GM18868 (cell line): ENCODE measurements around the gene CDC14A.
"Not testable (repeated sequence)": the region's sequence is repeated elsewhere in the genome, so short reads cannot be mapped to it uniquely, and the experiment has no call there.

Source experiments
- ATAC-seq: cut with Tn5 transposase; IDR thresholded peaks from one replicate; pipeline ENCODE4 v1.9.1; 2021; ENCODE audit warnings: mild to moderate bottlenecking, moderate library complexity; ENCODE audit not compliant: unreplicated experiment

Gene CDC14A

GRCh38 chr1:100352267-100353070 is at the start of gene CDC14A:
CDC14A (plus strand) TSS chr1:100352506; CDS start chr1:100352955, 449 bp downstream.
- ATAC-seq = peak; percentile 67

- ATAC-seq = no peak
These were observed 49.6 kb upstream of the CDC14A start for GRCh38 chr1:100302739-100303138.

- ATAC-seq = no peak
These were observed 48.1 kb upstream of the CDC14A start for GRCh38 chr1:100304227-100304626.

GRCh38 chr1:100304921-100305320 is 47.4 kb upstream of the CDC14A start:
- no peak for ATAC-seq

- no peak for ATAC-seq
These were observed 46.4 kb upstream of the CDC14A start for GRCh38 chr1:100305954-100306353.

- ATAC-seq = no peak
These were observed 45.5 kb upstream of the CDC14A start for GRCh38 chr1:100306735-100307313.

- ATAC-seq = peak; percentile 79
These were observed 43.5 kb upstream of the CDC14A start for GRCh38 chr1:100308777-100309176.

- no peak for ATAC-seq
These were observed 42.4 kb upstream of the CDC14A start for GRCh38 chr1:100309863-100310262.

GRCh38 chr1:100313382-100313781 is 38.9 kb upstream of the CDC14A start:
- no peak for ATAC-seq

GRCh38 chr1:100316622-100317021 is 35.7 kb upstream of the CDC14A start:
- no peak for ATAC-seq

GRCh38 chr1:100320311-100321099 is 31.8 kb upstream of the CDC14A start:
- ATAC-seq = no peak

GRCh38 chr1:100321100-100321493 is 31.2 kb upstream of the CDC14A start:
- ATAC-seq = no peak

GRCh38 chr1:100321506-100321905 is 30.8 kb upstream of the CDC14A start:
- ATAC-seq = no peak

- ATAC-seq = no peak
These were observed 29.7 kb upstream of the CDC14A start for GRCh38 chr1:100322436-100323211.

GRCh38 chr1:100323419-100324106 is 28.7 kb upstream of the CDC14A start:
- no peak for ATAC-seq

GRCh38 chr1:100325415-100326324 is 26.6 kb upstream of the CDC14A start:
- ATAC-seq = no peak

- not testable (repeated sequence) for ATAC-seq
These were observed 26.0 kb upstream of the CDC14A start for GRCh38 chr1:100326325-100326670.

GRCh38 chr1:100328133-100328532 is 24.2 kb upstream of the CDC14A start:
- ATAC-seq = no peak

- not testable (repeated sequence) for ATAC-seq
These were observed 21.2 kb upstream of the CDC14A start for GRCh38 chr1:100331146-100331545.
